Activated naive CD4-positive, alpha-beta T cell treated with anti-CD3 and anti-CD28 coated beads, Interleukin-2, amount 50 U/mL, for 72 hours (primary cell): ENCODE data around the gene LYZ. TPM values are rescaled to one million over a fixed set of nuclear protein-coding genes. Genes with fewer than 3 reads are reported as not detected.
"Not testable (repeated sequence)": the region's sequence is repeated elsewhere in the genome, so short reads cannot be mapped to it uniquely, and the experiment has no call there.

ENCODE experiments used
- ATAC-seq, 2 donors: fragments of 150-1000 bp; cut with Tn5 transposase; 2 replicates each; pipeline ENCODE4 v1.10.0; 2021; ENCODE audit warnings: mild to moderate bottlenecking in 2 of 2, moderate library complexity in 2 of 2
- DNase-seq, 2 donors: peaks; one replicate each; pipeline ENCODE4 v3.0.0; 2021 to 2022; ENCODE audit warnings: low spot score in 2 of 2
- H3K27ac Mint-ChIP-seq, 2 donors: one replicate each; pipeline ENCODE4 v1.8.0; 2022; ENCODE audit warnings: mild to moderate bottlenecking in 2 of 2, mixed read lengths in 2 of 2
- H3K36me3 Mint-ChIP-seq, 2 donors: one replicate each; pipeline ENCODE4 v1.8.0; 2022; ENCODE audit warnings: mixed read lengths in 2 of 2
- H3K9me3 Mint-ChIP-seq, 2 donors: one replicate each; pipeline ENCODE4 v1.8.0; 2022; ENCODE audit warnings: mixed read lengths in 2 of 2
- total RNA-seq, 2 donors: library from RNA; stranded (reverse); gene quantifications; one replicate each; pipeline ENCODE4 v1.2.3, GENCODE V29; 2022

Gene LYZ
- under 1 TPM in 1 of 2 donors, not detected in 1; 0.30 TPM for total RNA-seq

GRCh38 chr12:69348162-69348938 lies at the start of gene LYZ:
TSS of gene LYZ (plus strand) at chr12:69348381. CDS start at chr12:69348409, 28 bp downstream.
- DNase-seq (no peak), ATAC-seq (no peak)
- Mint-ChIP-seq H3K36me3 (no peaks in the 10 kb centered on the region), H3K9me3 (no peaks in the 10 kb centered on the region), H3K27ac (no peak within 1 kb of the TSS)

GRCh38 chr12:69298947-69299346 lies 49.2 kb upstream of the LYZ start:
- DNase-seq, result no peak
- no peak for ATAC-seq
- Mint-ChIP-seq H3K9me3 (peaks cover 0 to 5% of the 10 kb centered on the region in 2 donors), H3K36me3 (no peaks in the 10 kb centered on the region), H3K27ac (no peak overlapping the region)

DNA sequence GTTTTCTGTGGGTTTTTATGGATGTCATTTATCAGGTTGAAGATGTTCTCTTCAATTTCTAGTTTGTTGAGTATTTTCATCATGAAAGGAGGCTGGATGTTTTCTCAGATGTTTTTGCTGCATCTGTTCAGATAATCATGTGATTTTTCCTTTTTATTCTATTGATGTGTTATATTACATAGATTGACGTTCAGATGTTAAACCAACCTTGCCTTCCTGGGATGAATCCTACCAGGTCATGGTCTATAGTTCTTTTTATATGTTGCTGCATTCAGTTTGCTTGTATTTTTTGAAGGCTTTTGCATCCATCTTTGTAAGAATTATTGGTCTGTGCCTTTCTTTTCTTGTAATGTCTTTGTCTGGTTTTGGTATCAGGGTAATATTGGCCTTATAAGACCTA lies 43.9 kb upstream of the LYZ start:
- Mint-ChIP-seq H3K36me3 (peaks cover 6 to 16% of the 10 kb centered on the region in 2 donors), H3K27ac (no peak overlapping the region), H3K9me3 (peaks cover 10 to 12% of the 10 kb centered on the region in 2 donors)
- ATAC-seq (no peak), DNase-seq (no peak)

- Mint-ChIP-seq H3K27ac (no peak overlapping the region), H3K9me3 (peaks cover 8 to 10% of the 10 kb centered on the region in 2 donors), H3K36me3 (peaks cover 6 to 11% of the 10 kb centered on the region in 2 donors)
- DNase-seq (no peak), ATAC-seq (no peak)
Measured at GRCh38 chr12:69309461-69309860, 38.7 kb upstream of the LYZ start.

- no peak for ATAC-seq
- H3K36me3 Mint-ChIP-seq, result no peaks in the 10 kb centered on the region
Measured at GRCh38 chr12:69313209-69313608, 35.0 kb upstream of the LYZ start.

DNA sequence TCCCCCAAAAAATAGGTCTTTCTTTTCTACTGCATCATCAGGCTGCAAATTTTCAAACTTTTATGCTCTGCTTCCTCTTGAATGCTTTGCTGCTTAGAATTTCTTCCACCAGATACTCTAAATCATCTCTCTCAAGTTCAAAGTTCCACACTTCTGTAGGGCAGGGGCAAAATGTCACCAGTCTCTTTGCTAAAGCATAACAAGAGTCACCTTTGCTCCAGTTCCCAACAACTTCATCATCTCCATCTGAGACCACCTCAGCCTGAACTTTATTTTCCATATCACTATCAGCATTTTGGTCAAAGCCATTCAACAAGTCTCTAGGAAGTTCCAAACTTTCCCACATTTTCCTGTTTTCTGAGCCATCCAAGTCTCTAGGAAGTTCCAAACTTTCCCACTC lies 31.4 kb upstream of the LYZ start:
- not testable (repeated sequence) for DNase-seq, H3K36me3 Mint-ChIP-seq, H3K27ac Mint-ChIP-seq, ATAC-seq
- H3K9me3 Mint-ChIP-seq, result peaks cover 5 to 21% of the 10 kb centered on the region in 2 donors

More at GRCh38 chr12:69313209-69313608, 35.0 kb upstream of the LYZ start:
- H3K9me3 Mint-ChIP-seq, result peaks cover under 1 to 11% of the 10 kb centered on the region in 2 donors
- no peak overlapping the region for H3K27ac Mint-ChIP-seq
- DNase-seq, result no peak

DNA sequence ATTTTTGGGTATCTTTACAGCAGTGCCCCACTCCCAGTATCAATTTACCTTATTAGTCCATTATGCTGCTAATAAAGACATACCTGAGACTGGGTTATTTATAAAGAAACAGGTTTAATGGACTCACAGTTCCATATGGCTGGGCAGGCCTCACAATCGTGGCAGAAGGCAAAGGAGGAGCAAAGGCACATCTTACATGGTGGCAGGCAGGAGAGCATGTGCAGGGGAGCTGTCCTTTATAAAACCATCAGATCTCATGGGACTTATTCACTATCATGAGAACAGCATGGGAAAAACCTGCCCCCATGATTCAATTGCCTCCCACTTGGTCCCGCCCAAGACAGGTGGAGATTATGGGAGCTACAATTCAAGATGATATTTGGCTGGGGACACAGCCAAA lies 30.9 kb upstream of the LYZ start:
- ATAC-seq, DNase-seq, H3K27ac Mint-ChIP-seq, H3K36me3 Mint-ChIP-seq: not testable (repeated sequence)
- H3K9me3 Mint-ChIP-seq, result peaks cover 5 to 21% of the 10 kb centered on the region in 2 donors

DNA sequence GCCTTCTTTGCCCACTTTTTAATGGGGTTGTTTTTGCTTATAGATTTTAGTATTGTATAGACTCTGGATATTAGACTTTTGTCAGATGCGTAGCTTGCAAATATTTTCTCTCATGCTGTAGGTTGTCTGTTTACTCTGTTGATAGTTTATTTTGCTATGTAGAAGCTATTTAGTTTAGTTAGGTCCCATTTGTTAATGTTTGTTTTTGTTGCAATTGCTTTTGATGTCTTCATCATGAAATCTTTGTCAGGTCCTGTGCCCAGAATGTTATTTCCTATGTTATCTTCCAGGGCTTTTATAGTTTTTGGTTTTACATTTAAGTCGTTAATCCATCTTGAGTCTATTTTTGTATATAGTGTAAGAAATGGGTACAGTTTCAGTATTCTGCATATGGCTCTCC lies 30.0 kb upstream of the LYZ start:
- peaks cover 5 to 21% of the 10 kb centered on the region in 2 donors for H3K9me3 Mint-ChIP-seq
- ATAC-seq (no peak), DNase-seq (no peak)
- H3K36me3 Mint-ChIP-seq, result peaks cover 5 to 6% of the 10 kb centered on the region in 2 donors
- H3K27ac Mint-ChIP-seq, result no peak overlapping the region

DNA sequence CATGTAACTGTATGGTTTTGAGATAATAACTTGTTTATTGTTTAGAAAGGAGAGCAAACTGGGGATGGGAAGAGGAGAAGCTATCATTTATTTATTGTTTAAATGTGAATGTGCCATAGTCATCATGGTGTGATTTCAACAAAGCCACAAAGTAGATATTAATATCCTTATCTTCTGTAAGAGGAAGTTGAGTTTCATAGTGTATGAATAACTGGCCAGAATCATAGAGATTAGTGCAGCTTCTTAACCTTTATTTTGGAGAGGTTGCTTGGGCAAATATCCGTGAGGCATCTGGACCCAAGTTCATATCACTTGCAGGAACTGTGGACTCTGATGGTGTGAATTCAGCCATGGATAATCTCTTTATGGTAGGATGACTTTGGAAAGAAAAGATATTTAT lies 26.8 kb upstream of the LYZ start:
- DNase-seq (no peak), ATAC-seq (no peak)
- Mint-ChIP-seq H3K27ac (no peak overlapping the region), H3K36me3 (peaks cover 5 to 6% of the 10 kb centered on the region in 2 donors), H3K9me3 (peaks cover 5 to 17% of the 10 kb centered on the region in 2 donors)

DNA sequence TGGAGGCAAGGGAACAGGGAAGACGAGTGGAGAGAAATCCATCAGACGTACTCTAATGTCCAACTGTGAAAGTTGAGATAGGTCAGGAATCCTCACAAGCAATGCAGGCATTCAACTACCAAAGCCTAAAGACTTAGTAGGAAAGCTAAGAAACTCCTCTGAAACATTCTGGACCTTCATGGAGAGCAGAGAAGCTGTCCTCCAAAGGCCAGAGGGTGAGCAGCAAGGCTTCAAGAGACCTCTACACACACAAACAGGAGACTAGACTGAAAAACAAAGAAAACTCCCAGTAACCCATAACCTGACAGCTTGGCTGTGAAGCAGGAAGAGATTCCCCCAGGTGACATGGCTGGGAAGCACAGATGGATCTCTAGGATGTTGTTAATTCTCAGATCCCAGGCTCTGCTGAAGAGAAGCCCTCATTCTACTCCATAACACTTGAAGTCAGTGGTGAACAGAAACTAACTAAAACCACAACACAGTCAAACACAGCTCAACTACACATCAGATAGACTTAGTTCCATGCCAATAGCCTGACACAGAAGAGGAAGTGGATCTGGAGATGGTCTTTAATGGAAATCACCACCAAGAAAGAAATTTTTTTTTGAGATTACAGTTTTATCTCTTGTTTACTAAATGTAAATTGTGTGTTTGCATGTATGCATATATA lies 23.2 kb upstream of the LYZ start:
- peak in 1 of 2 donors; percentile 34 for ATAC-seq
- H3K27ac Mint-ChIP-seq, result no peak overlapping the region
- H3K36me3 Mint-ChIP-seq, result peaks cover 5 to 6% of the 10 kb centered on the region in 2 donors
- no peak for DNase-seq
- peaks cover 3 to 5% of the 10 kb centered on the region in 2 donors for H3K9me3 Mint-ChIP-seq

- DNase-seq (no peak), ATAC-seq (no peak)
- Mint-ChIP-seq H3K9me3 (peaks cover 0 to 3% of the 10 kb centered on the region in 2 donors), H3K36me3 (peaks cover 0 to 5% of the 10 kb centered on the region in 2 donors), H3K27ac (peak overlapping the region; percentile 10 to 85)
Measured at GRCh38 chr12:69328426-69328825, 19.8 kb upstream of the LYZ start.

DNA sequence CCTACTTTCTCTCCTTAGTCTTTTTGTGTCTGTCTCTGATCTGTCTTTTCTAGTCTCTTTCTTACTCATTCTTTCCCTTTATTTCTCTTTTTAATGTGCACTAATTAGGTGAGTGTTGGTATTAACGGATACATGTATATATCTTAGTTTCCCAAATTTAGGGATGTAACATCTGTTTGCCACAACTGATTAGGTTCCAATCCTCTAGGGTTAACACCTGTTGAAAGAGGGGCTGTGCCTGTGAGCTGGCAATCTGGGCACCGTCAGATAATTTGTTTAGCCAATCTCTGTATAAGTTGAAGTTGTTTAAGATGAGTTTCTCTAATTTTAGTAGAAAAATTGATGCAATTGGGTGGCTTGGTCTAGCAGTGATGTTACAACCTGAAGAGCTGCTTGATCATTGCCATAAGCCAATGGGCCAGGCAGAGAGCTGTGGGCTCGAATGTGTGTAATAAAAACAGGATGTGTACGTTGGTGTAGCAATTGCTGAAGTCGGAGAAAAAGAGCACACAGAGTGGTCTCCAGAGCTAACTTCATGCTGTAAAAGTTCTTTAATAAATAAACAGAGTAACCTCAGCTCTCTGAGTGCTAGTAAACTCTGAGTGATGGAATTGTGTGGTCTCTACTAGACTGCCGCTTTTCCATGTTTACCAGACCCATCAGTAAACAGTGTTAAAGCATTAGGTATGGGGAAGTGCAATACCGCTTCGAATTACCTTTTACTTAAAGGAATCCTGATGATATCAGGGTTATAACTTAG lies 18.3 kb upstream of the LYZ start:
- peaks cover 0 to 3% of the 10 kb centered on the region in 2 donors for H3K9me3 Mint-ChIP-seq
- peaks cover 0 to 5% of the 10 kb centered on the region in 2 donors for H3K36me3 Mint-ChIP-seq
- ATAC-seq (peak; percentile 11 to 46), DNase-seq (peak in 1 of 2 donors; percentile 15)
- peak overlapping the region; percentile 85 to 93 for H3K27ac Mint-ChIP-seq

DNA sequence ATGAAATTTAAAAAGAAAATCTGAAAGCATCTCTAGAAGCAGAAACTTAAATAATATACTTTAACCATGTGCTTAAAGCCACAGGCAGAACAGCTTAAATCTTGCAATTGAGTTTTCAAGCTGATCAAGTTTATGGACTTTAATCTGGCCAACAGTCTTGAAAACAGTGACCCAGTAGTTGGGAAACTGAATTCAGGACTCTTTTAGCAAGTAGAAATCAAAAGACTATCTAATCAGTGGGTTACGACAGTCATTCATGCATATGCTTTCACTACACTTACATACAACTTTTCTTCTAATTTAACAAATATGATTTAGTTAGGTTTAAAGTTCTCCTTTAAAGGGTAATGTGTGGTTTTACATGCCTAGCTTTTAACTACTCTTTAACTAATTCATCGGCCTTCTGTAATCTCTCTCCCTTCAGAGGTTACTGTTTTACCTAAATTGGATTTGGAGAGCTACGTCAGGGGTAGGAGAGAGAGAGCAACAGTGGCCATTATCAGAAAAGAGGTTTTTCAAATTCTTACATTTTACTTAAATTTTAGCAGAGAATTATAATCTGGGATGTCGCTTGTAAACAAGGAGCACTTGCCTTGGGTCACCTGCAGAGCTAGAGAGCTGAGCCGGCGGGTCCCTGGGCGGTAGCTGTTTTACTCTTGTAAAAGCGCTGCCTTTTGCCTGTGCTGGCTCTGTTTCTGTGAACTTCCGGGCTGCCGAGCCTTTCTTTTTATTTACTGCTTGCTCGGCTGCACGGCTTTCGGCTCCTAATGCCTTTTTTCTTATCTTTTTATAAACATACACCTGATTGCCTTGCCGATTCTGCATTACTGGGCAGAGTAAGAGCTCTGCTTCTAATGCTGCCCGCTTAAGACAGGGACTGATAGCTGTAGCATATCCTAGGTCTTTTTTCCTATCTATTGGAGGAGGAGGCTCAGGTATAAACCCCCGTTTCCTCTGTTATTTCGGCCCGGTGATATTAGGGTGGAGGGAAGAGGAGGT lies 17.4 kb upstream of the LYZ start:
- H3K36me3 Mint-ChIP-seq, result peaks cover 0 to 5% of the 10 kb centered on the region in 2 donors
- ATAC-seq, result peak; percentile 78 to 80
- peak overlapping the region; percentile 85 to 97 for H3K27ac Mint-ChIP-seq
- DNase-seq, result peak; percentile 52 to 61
- H3K9me3 Mint-ChIP-seq, result peaks cover 0 to 3% of the 10 kb centered on the region in 2 donors

DNA sequence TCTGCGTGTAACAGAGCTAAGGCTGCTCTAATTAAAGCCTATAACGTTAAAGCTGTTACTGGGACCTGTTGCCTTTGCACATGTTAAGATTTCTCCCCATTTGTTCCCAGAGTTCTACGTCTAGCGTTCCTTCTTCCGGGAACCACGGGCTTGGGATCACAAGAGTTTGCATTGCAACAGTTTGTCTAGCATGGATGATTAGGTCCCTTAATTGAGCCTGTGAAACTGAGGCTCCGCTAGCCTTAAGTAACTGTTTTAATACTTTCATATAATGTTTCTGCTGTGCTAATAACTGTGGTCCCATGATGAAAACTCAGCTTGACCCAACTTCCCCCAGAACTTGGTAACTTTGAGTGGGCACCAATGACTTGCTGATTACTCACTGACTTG lies 16.7 kb upstream of the LYZ start:
- H3K36me3 Mint-ChIP-seq, result peaks cover 0 to 5% of the 10 kb centered on the region in 2 donors
- DNase-seq, result no peak
- H3K27ac Mint-ChIP-seq, result peak overlapping the region; percentile 85 to 97
- peaks cover 0 to 2% of the 10 kb centered on the region in 2 donors for H3K9me3 Mint-ChIP-seq
- ATAC-seq, result no peak

DNA sequence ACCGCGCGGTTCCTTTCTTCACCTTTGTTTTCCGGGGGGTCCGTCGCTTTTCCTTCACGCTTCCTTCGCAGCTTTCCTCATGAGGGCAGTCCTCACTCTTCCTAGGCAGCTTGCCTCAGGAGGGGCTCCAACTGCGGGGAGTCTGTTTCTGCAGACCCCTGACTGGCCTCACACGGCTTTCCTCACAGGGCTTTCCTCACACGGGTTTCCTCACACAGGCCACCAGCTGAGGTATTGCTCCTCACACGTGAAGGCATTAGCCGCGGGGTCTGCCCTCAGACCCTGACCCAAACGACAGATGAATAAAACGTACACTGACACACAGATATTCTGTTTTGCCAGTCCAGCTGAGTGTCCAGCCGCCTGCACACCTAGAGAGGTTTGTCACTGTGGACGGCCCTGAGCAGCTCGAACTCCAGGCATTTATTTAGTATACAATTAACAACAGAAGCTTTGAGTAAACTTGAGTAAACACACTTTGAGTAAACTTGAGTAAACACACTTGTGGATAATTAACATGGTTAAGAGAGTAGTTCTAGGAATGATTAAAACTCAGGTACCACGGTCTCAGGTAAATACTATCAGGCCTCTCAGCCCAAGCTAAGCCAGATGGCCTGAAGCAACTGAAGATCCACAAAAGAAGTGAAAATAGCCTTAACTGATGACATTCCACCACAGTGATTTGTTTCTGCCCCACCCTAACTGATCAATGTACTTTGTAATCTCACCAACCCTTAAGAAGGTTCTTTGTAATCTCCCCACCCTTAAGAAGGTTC lies 16.1 kb upstream of the LYZ start:
- H3K27ac Mint-ChIP-seq, result peak overlapping the region in 1 of 2 donors; percentile 85
- ATAC-seq (no peak), DNase-seq (no peak)
- H3K9me3 Mint-ChIP-seq, result no peaks in the 10 kb centered on the region
- H3K36me3 Mint-ChIP-seq, result peaks cover 0 to 5% of the 10 kb centered on the region in 2 donors
